ENCODE data around the gene ETV3.

DNA sequence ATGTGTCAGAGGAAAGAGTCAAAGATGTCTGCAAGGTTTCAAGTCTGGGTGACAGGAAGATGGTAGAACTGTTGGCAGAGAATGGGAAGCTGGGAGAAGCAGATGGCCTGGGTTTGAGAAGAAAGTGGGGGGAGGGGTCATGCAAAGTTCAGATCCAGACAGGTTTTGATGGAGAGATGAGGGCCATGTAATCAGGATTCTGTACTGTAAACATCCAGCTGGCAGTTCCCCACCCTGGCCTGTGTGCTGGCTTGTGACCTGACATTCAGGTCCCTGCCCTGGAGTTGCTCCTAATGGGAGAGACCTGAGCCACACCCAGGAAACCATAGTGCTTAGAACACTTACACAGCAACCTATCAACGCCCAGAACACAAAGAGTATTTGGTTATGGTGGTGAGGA is 15.6 kb upstream of the ETV3 start:
- TF ChIP-seq, protein P1, sequence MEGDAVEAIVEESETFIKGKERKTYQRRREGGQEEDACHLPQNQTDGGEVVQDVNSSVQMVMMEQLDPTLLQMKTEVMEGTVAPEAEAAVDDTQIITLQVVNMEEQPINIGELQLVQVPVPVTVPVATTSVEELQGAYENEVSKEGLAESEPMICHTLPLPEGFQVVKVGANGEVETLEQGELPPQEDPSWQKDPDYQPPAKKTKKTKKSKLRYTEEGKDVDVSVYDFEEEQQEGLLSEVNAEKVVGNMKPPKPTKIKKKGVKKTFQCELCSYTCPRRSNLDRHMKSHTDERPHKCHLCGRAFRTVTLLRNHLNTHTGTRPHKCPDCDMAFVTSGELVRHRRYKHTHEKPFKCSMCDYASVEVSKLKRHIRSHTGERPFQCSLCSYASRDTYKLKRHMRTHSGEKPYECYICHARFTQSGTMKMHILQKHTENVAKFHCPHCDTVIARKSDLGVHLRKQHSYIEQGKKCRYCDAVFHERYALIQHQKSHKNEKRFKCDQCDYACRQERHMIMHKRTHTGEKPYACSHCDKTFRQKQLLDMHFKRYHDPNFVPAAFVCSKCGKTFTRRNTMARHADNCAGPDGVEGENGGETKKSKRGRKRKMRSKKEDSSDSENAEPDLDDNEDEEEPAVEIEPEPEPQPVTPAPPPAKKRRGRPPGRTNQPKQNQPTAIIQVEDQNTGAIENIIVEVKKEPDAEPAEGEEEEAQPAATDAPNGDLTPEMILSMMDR (IDR thresholded peaks at IDR 0.05): no peak
- no peak for TF ChIP-seq POLR2AphosphoS5 (IDR thresholded peaks at IDR 0.05)
- TF ChIP-seq EP300 (IDR thresholded peaks at IDR 0.05): no peak
- TF ChIP-seq POLR2A (IDR thresholded peaks at IDR 0.05): no peak

Measured in stomach (tissue), 4 donors.